Right lobe of liver (tissue), 4 donors: ENCODE data around the gene AKAP8L.

Experiments
- POLR2A ChIP-seq: fragments of 450-650 bp; IDR thresholded peaks from one replicate; pipeline ENCODE4 v1.6.1; 2017; ENCODE audit warnings: antibody characterized with exemption, mild to moderate bottlenecking
- TF ChIP-seq, protein P1 (sequence below), 4 donors: fragments of 200-600 bp in 3 of 4; fragments of 450-650 bp in 1 of 4; IDR thresholded peaks; one replicate each; pipeline versions ENCODE4 v1.5.1 to v1.8.0; 2016 to 2022; ENCODE audit warnings: antibody characterized with exemption in 4 of 4, mild to moderate bottlenecking in 2 of 4
- donor health status: DM: no; HTN: no; CAD: no.
- donor health status: DM: no; HTN: no; CAD: no.
- donor health status: DM: no; HTN: yes; CAD: no.

DNA sequence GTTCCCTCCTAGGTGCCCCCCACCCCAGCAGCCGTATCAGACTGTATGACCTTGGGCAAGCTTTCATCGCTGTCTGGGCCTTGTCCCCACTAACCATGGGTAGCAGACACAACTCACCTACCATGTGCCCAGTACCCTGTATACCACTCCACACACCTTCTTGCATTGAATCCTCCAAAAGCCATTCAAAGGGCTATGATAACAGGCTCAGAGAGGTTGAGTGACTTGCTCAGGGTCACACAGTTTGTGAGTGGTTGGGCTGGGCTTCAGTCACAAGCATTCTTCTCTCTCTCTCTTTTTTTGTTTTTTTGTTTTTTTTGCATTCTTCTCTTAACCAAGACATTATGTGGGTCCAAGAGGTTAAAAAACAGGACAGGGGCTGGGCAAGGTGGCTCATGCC lies 42.9 kb upstream of the AKAP8L start:
- TF ChIP-seq, protein P1, sequence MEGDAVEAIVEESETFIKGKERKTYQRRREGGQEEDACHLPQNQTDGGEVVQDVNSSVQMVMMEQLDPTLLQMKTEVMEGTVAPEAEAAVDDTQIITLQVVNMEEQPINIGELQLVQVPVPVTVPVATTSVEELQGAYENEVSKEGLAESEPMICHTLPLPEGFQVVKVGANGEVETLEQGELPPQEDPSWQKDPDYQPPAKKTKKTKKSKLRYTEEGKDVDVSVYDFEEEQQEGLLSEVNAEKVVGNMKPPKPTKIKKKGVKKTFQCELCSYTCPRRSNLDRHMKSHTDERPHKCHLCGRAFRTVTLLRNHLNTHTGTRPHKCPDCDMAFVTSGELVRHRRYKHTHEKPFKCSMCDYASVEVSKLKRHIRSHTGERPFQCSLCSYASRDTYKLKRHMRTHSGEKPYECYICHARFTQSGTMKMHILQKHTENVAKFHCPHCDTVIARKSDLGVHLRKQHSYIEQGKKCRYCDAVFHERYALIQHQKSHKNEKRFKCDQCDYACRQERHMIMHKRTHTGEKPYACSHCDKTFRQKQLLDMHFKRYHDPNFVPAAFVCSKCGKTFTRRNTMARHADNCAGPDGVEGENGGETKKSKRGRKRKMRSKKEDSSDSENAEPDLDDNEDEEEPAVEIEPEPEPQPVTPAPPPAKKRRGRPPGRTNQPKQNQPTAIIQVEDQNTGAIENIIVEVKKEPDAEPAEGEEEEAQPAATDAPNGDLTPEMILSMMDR (IDR thresholded peaks at IDR 0.05): no peak
- TF ChIP-seq POLR2A: no peak
